Measurements from ENCODE around the gene EFNA3. TPM values are rescaled to one million over a fixed set of nuclear protein-coding genes. Genes with fewer than 3 reads are reported as not detected.

EFNA3 gene
- total and polyA plus RNA-seq, 9 of the 15 experiments (the other 6 are each of a cell fraction or from before 2014, with no cell fraction given) = 0.59 to 7.9 (median 4.7) TPM

DNA sequence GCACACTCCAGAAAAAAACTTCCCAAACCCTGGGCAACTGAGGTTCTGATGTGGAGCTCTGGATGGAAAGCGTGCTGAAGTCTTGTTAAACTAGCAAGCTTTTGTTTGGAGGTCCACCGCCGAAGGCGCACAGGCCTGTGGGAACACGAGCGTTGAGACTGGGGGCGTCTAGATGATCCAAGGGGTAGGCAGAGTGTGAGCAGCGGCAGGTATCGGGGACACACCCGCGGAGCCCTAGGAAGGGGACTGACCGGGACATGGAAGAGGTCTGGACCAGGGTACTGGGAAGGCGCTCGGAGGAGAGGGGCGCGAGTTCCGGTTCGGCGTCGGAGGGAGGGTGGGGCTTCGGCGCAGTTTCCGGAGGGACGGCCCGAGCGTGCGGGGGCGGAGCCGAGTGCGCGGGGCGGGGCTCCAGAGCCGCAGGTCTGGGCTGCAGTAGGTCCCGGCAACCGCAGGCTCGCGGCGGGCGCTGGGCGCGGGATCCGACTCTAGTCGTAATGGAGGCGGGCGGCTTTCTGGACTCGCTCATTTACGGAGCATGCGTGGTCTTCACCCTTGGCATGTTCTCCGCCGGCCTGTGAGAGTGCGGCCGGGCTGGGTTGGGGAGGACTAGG, 56.9 kb downstream of the EFNA3 start, which contains the start of gene SLC50A1 (continued):
- TF ChIP-seq, protein P1, sequence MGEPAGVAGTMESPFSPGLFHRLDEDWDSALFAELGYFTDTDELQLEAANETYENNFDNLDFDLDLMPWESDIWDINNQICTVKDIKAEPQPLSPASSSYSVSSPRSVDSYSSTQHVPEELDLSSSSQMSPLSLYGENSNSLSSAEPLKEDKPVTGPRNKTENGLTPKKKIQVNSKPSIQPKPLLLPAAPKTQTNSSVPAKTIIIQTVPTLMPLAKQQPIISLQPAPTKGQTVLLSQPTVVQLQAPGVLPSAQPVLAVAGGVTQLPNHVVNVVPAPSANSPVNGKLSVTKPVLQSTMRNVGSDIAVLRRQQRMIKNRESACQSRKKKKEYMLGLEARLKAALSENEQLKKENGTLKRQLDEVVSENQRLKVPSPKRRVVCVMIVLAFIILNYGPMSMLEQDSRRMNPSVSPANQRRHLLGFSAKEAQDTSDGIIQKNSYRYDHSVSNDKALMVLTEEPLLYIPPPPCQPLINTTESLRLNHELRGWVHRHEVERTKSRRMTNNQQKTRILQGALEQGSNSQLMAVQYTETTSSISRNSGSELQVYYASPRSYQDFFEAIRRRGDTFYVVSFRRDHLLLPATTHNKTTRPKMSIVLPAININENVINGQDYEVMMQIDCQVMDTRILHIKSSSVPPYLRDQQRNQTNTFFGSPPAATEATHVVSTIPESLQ (CRISPR knock-in tag; IDR thresholded peaks at IDR 0.05) = peak; percentile 89
- TF ChIP-seq SMC3 (conservative IDR thresholded peaks at IDR 0.05; ENCODE audit: insufficient read depth, low read depth, low read length) = no peak
- TF ChIP-seq, protein P2, sequence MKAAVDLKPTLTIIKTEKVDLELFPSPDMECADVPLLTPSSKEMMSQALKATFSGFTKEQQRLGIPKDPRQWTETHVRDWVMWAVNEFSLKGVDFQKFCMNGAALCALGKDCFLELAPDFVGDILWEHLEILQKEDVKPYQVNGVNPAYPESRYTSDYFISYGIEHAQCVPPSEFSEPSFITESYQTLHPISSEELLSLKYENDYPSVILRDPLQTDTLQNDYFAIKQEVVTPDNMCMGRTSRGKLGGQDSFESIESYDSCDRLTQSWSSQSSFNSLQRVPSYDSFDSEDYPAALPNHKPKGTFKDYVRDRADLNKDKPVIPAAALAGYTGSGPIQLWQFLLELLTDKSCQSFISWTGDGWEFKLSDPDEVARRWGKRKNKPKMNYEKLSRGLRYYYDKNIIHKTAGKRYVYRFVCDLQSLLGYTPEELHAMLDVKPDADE (conservative IDR thresholded peaks at IDR 0.05; ENCODE audit: control insufficient read depth, low read depth, low read length) = 0 out of 2 replicates have a peak, but pooled peaks have one; percentile 83
- TF ChIP-seq RHOXF2B (CRISPR knock-in tag; conservative IDR thresholded peaks at IDR 0.05) = 0 out of 2 replicates have a peak, but pooled peaks have one; percentile 38
- TF ChIP-seq EP300 (IDR thresholded peaks at IDR 0.05; ENCODE audit: low read length) = peak; percentile 1; the same call in 1 of the 2 replicates
- TF ChIP-seq, protein P3, sequence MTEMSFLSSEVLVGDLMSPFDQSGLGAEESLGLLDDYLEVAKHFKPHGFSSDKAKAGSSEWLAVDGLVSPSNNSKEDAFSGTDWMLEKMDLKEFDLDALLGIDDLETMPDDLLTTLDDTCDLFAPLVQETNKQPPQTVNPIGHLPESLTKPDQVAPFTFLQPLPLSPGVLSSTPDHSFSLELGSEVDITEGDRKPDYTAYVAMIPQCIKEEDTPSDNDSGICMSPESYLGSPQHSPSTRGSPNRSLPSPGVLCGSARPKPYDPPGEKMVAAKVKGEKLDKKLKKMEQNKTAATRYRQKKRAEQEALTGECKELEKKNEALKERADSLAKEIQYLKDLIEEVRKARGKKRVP (CRISPR knock-in tag; IDR thresholded peaks at IDR 0.05) = 0 out of 2 replicates have a peak, but pooled peaks have one; percentile 35
- TF ChIP-seq, protein P4, sequence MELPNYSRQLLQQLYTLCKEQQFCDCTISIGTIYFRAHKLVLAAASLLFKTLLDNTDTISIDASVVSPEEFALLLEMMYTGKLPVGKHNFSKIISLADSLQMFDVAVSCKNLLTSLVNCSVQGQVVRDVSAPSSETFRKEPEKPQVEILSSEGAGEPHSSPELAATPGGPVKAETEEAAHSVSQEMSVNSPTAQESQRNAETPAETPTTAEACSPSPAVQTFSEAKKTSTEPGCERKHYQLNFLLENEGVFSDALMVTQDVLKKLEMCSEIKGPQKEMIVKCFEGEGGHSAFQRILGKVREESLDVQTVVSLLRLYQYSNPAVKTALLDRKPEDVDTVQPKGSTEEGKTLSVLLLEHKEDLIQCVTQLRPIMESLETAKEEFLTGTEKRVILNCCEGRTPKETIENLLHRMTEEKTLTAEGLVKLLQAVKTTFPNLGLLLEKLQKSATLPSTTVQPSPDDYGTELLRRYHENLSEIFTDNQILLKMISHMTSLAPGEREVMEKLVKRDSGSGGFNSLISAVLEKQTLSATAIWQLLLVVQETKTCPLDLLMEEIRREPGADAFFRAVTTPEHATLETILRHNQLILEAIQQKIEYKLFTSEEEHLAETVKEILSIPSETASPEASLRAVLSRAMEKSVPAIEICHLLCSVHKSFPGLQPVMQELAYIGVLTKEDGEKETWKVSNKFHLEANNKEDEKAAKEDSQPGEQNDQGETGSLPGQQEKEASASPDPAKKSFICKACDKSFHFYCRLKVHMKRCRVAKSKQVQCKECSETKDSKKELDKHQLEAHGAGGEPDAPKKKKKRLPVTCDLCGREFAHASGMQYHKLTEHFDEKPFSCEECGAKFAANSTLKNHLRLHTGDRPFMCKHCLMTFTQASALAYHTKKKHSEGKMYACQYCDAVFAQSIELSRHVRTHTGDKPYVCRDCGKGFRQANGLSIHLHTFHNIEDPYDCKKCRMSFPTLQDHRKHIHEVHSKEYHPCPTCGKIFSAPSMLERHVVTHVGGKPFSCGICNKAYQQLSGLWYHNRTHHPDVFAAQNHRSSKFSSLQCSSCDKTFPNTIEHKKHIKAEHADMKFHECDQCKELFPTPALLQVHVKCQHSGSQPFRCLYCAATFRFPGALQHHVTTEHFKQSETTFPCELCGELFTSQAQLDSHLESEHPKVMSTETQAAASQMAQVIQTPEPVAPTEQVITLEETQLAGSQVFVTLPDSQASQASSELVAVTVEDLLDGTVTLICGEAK (IDR thresholded peaks at IDR 0.05) = peak; percentile 92
- TF ChIP-seq, protein P4 (CRISPR knock-in tag; IDR thresholded peaks at IDR 0.05) = no peak; the same call in 1 of the 2 replicates
- no peak for TF ChIP-seq CBX2 (IDR thresholded peaks at IDR 0.05; ENCODE audit: insufficient read depth, low read length, poor library complexity, severe bottlenecking)
- TF ChIP-seq BHLHE40 (IDR thresholded peaks at IDR 0.05; ENCODE audit: low read length) = peak; percentile 80
- TF ChIP-seq FOXM1 (IDR thresholded peaks at IDR 0.05; ENCODE audit: low read depth) = no peak
- 0 out of 2 replicates have a peak, but pooled peaks have one; percentile 56 for TF ChIP-seq FOXM1 (CRISPR knock-in tag; IDR thresholded peaks at IDR 0.05; ENCODE audit: low read depth)
- TF ChIP-seq CTBP1 (IDR thresholded peaks at IDR 0.05; ENCODE audit: borderline replicate concordance) = peak; percentile 38; the same call in 1 of the 2 replicates
